HG02840 (cell line): ENCODE results near the gene PHB1.

Experiments
- ATAC-seq: cut with Tn5 transposase; IDR thresholded peaks from one replicate; pipeline ENCODE4 v1.9.1; 2021; ENCODE audit warnings: mild to moderate bottlenecking, moderate library complexity, moderate number of reproducible peaks; ENCODE audit not compliant: unreplicated experiment, low FRiP score

PHB1 gene

DNA sequence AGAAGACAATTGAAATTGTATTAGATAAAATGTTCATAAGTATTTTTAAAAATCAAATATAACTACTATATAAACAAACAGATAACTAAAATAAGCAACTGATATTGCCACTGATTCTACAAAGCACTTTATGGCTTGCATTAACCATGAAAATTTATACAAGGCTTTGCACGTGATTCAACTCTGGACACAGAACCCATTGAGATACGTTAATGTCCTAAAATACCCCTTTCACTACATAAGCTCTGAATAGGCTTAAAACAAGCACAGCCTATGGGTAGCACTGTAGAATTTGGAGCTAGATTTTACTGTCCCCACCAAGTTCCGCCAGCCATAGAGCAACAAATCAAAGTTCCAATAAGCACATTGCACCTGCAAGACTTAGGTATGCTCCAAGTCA is 57.2 kb downstream of the PHB1 start:
- no peak for ATAC-seq

DNA sequence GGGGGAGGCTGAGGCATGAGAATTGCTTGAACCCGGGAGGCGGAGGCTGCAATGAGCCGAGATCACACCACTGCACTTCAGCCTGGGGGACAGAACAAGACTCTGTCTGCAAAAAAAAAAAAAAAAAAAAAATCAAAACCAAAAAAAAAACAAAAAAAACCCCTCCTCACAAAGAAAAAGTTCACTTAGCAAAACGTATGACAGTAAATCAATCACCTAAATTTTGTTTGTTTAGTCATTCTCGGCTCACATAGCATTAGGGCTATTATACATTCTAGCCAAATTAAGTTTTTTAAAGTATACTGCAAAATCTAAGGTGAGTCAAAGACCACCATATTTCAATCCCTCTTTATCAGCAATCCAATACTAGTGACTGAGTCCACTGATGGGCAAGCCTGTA is 58.4 kb downstream of the PHB1 start:
- ATAC-seq = no peak
